ENCODE results near the gene OS9.

DNA sequence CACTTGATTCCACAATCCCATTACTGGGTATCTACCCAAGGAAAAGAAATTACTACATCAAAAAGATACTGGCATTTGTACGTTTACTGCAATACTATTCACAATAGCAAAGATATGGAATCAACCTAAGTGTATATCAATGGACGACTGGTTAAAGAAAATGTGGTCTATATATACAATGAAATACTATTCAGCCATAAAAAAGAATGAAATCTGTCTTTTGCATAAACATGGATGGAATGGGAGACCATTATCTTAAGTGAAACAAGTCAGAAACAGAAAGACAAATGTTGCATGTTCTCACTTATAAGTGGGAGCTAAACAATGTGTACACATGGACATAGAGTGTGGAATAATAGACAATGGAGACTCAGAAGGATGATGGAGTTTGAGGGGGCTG is 5.0 kb upstream of the OS9 start:
- TF ChIP-seq, protein P1, sequence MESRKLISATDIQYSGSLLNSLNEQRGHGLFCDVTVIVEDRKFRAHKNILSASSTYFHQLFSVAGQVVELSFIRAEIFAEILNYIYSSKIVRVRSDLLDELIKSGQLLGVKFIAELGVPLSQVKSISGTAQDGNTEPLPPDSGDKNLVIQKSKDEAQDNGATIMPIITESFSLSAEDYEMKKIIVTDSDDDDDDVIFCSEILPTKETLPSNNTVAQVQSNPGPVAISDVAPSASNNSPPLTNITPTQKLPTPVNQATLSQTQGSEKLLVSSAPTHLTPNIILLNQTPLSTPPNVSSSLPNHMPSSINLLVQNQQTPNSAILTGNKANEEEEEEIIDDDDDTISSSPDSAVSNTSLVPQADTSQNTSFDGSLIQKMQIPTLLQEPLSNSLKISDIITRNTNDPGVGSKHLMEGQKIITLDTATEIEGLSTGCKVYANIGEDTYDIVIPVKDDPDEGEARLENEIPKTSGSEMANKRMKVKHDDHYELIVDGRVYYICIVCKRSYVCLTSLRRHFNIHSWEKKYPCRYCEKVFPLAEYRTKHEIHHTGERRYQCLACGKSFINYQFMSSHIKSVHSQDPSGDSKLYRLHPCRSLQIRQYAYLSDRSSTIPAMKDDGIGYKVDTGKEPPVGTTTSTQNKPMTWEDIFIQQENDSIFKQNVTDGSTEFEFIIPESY (CRISPR knock-in tag; IDR thresholded peaks at IDR 0.05): no peak
- no peak for TF ChIP-seq PCBP2 (IDR thresholded peaks at IDR 0.05; ENCODE audit: low read depth, low read length, poor library complexity, severe bottlenecking)
- no peak for TF ChIP-seq ZNF146 (CRISPR knock-in tag; IDR thresholded peaks at IDR 0.05; ENCODE audit: unreplicated experiment)
- no peak for TF ChIP-seq ZNF23 (CRISPR knock-in tag; IDR thresholded peaks at IDR 0.05)
- no peak for TF ChIP-seq JUND (IDR thresholded peaks at IDR 0.05; ENCODE audit: borderline replicate concordance, low read depth, low read length)
- no peak for TF ChIP-seq JUND (tag; IDR thresholded peaks at IDR 0.05; ENCODE audit: borderline replicate concordance, low read depth, low read length)
